SU-DHL-6 (cell line): ENCODE measurements around the gene TRAPPC2L.

Experiments
- H2AFZ ChIP-seq: fragments of 200-600 bp; sonication (generic); 2 replicates; pipeline ENCODE4 v1.6.1; 2014; ENCODE audit warnings: low read depth, mild to moderate bottlenecking, moderate library complexity, mixed read lengths, antibody characterized with exemption, low read length; ENCODE audit not compliant: severe bottlenecking
- H3F3A ChIP-seq: fragments of 200-600 bp; shearing (Covaris generic); 2 replicates; pipeline ENCODE4 v1.6.0; 2016; ENCODE audit warnings: antibody characterized with exemption, mild to moderate bottlenecking; ENCODE audit not compliant: insufficient read depth
- H3K27ac ChIP-seq: fragments of 200-600 bp; sonication (generic); 2 replicates; pipeline ENCODE4 v1.5.1; 2016; ENCODE audit warnings: low read depth, mild to moderate bottlenecking, low read length, moderate library complexity, mixed read lengths
- H3K27me3 ChIP-seq: fragments of 200-600 bp; sonication (generic), shearing (Covaris generic); 2 replicates; pipeline ENCODE4 v1.6.0; 2014; ENCODE audit warnings: mild to moderate bottlenecking, low read length
- H3K36me3 ChIP-seq: fragments of 200-600 bp; sonication (generic); 2 replicates; pipeline ENCODE4 v1.6.1; 2014; ENCODE audit warnings: mild to moderate bottlenecking, low read length, mixed read lengths
- H3K4me2 ChIP-seq: fragments of 300-600, 200-600 bp; shearing (Covaris generic), sonication (generic); 2 replicates; pipeline ENCODE4 v1.6.0; 2014; ENCODE audit warnings: low read length, low read depth, mild to moderate bottlenecking; ENCODE audit not compliant: poor library complexity, severe bottlenecking
- H3K4me3 ChIP-seq: fragments of 200-600 bp; sonication (generic); 2 replicates; pipeline ENCODE4 v1.5.1; 2014; ENCODE audit warnings: antibody characterized with exemption, low read length, mild to moderate bottlenecking, mixed read lengths; ENCODE audit not compliant: insufficient read depth, poor library complexity, severe bottlenecking
- H3K79me2 ChIP-seq: fragments of 200-600 bp; sonication (generic); 2 replicates; pipeline ENCODE4 v1.6.1; 2014; ENCODE audit warnings: mild to moderate bottlenecking, low read length, moderate library complexity; ENCODE audit not compliant: insufficient read depth
- H3K9ac ChIP-seq: fragments of 200-600 bp; sonication (generic); 2 replicates; pipeline ENCODE4 v1.7.0; 2014; ENCODE audit warnings: mild to moderate bottlenecking, low read length
- H3K9me2 ChIP-seq: fragments of 200-600 bp; sonication (generic); replicated peaks from 2 replicates; pipeline ENCODE4 v1.6.1; 2014; ENCODE audit warnings: low read length; ENCODE audit not compliant: insufficient read depth
- H3K9me3 ChIP-seq: fragments of 200-600 bp; sonication (generic); 2 replicates; pipeline ENCODE4 v1.6.1; 2014; ENCODE audit warnings: low read length, mixed read lengths; ENCODE audit not compliant: insufficient read depth
- H4K20me1 ChIP-seq: fragments of 200-600 bp; sonication (generic); 2 replicates; pipeline ENCODE4 v1.6.1; 2014; ENCODE audit warnings: low read depth, mild to moderate bottlenecking, antibody characterized with exemption, low read length, moderate library complexity, mixed read lengths
- CTCF ChIP-seq: fragments of 200-600 bp; sonication (generic); IDR thresholded peaks from one replicate; pipeline ENCODE4 v1.5.1; 2017; ENCODE audit warnings: antibody characterized with exemption, mild to moderate bottlenecking, low read length, moderate library complexity; ENCODE audit not compliant: insufficient read depth, poor library complexity, severe bottlenecking
- EZH2phosphoT487 ChIP-seq: fragments of 200-600 bp; sonication (generic), shearing (Covaris generic); conservative IDR thresholded peaks from 2 replicates; pipeline ENCODE4 v1.6.1; 2018; ENCODE audit warnings: mild to moderate bottlenecking, antibody characterized with exemption, low read length, moderate library complexity, mixed read lengths

TRAPPC2L gene

GRCh38 chr16:88881007-88881615 is 24.2 kb downstream of the TRAPPC2L start:
- Histone ChIP-seq H3K27ac (no peak overlapping the region), H4K20me1 (no peaks in the 10 kb centered on the region), H3F3A (peaks cover 5% of the 10 kb centered on the region), H3K9me3 (no peaks in the 10 kb centered on the region), H3K4me3 (no peak overlapping the region), H3K9ac (no peak overlapping the region), H3K36me3 (peaks cover 3% of the 10 kb centered on the region; the same call in 1 of the 2 replicates), H3K9me2 (no peaks in the 10 kb centered on the region), H3K27me3 (no peaks in the 10 kb centered on the region), H3K79me2 (no peaks in the 10 kb centered on the region), H2AFZ (no peak overlapping the region), H3K4me2 (no peak overlapping the region)
- TF ChIP-seq CTCF = no peak
- TF ChIP-seq EZH2phosphoT487 = no peak

GRCh38 chr16:88881675-88882357 is 24.9 kb downstream of the TRAPPC2L start:
- Histone ChIP-seq H3K27me3 (no peaks in the 10 kb centered on the region), H2AFZ (no peak overlapping the region), H3K4me2 (no peak overlapping the region), H3K9me2 (no peaks in the 10 kb centered on the region), H3K9me3 (no peaks in the 10 kb centered on the region), H3K9ac (no peak overlapping the region), H3K36me3 (peaks cover 3% of the 10 kb centered on the region; the same call in 1 of the 2 replicates), H3F3A (no peaks in the 10 kb centered on the region), H4K20me1 (no peaks in the 10 kb centered on the region), H3K4me3 (no peak overlapping the region), H3K79me2 (no peaks in the 10 kb centered on the region), H3K27ac (no peak overlapping the region)
- TF ChIP-seq EZH2phosphoT487 = no peak

GRCh38 chr16:88882358-88883030 is 25.6 kb downstream of the TRAPPC2L start:
- Histone ChIP-seq H3K27ac (no peak overlapping the region), H3K4me2 (no peak overlapping the region), H3K36me3 (peaks cover 3% of the 10 kb centered on the region; the same call in 1 of the 2 replicates), H3K79me2 (no peaks in the 10 kb centered on the region), H3K9me3 (no peaks in the 10 kb centered on the region), H3K4me3 (no peak overlapping the region), H2AFZ (no peak overlapping the region), H3F3A (no peaks in the 10 kb centered on the region), H4K20me1 (no peaks in the 10 kb centered on the region), H3K9me2 (no peaks in the 10 kb centered on the region), H3K9ac (no peak overlapping the region), H3K27me3 (no peaks in the 10 kb centered on the region)
- TF ChIP-seq EZH2phosphoT487 (no peak), CTCF (no peak)
